Activated naive CD8-positive, alpha-beta T cell treated with anti-CD3 and anti-CD28 coated beads, Interleukin-2, amount 50 U/mL, for 16 hours (primary cell): Measurements from ENCODE around the gene CACUL1.

ENCODE experiments used
- DNase-seq: peaks from one replicate; pipeline ENCODE4 v3.0.0-alpha.2; 2020; ENCODE audit warnings: low read depth, low spot score

Gene CACUL1

DNA sequence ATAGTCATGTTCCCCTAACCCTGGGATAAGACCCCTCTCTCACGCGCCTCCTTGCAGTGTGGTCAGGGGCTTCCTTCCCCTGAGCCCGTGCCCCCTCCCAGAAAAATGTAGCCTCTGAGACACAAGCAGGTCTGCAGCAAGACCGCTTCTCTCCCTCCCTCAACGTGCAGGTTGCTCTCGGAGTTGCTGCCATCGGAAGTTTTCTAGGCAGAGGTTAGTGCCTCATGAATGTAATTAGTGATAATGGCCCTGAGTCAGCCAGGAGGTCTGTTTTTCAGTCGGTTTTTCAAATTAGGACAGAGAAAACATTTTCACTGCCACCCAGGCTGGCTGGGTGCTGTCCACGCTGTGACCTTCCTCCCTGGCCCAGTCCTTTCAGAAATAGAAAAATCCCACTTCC, 116.1 kb downstream of the CACUL1 start:
- no peak for DNase-seq

DNA sequence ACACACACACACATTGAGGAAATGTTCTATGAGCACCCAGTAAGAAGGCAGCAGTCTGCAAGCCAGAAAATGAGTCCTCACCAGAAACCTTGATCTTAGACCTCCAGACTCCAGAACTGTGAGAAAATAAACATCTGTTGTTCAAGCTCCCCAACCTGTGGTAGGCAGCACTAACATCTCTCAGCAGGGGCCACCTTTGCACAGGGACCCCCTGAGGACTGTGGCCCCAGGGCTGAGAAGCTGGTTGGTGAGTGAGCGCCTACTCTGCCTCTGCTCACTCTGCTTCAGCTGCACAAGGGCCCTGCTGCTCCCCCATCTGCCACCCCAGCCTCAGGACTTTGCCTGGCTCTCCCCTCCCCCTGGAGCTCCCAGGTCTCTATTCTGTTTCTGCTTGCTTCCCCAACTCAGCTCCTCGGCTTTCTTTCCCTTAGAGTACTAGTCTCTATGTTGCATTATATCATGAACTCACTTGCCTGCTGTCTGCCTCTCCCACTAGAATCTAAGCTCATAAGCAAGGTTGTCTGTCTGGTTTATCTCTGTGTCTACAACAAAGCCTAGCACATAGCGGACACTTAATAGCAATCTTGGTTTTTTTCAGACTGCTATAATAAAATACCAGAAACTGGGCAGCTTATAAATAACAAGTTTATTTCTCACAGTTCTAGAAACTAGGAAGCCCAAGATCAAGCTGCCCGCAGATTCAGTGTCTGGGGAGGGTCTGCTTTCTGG, 118.9 kb downstream of the CACUL1 start:
- no peak for DNase-seq

DNA sequence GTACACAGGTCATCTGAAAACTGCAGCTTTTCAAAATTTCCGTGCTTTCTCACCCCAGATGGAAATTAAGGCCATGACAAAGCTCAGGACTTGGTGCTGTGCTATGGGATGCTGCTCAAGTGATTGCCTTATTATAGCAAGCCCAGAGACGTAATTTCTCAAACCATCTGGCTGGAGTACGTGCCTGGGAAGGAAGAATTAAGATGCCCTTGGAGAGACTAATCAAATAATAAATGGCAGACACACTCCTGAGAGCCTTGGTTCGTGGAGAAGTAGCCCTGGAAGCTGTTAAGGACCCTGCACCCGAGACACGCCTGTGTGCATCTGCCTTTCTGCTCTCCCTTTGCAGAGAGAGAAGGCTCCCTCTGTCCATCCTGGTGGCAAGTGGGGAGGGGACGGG, 121.0 kb downstream of the CACUL1 start:
- DNase-seq, result no peak

DNA sequence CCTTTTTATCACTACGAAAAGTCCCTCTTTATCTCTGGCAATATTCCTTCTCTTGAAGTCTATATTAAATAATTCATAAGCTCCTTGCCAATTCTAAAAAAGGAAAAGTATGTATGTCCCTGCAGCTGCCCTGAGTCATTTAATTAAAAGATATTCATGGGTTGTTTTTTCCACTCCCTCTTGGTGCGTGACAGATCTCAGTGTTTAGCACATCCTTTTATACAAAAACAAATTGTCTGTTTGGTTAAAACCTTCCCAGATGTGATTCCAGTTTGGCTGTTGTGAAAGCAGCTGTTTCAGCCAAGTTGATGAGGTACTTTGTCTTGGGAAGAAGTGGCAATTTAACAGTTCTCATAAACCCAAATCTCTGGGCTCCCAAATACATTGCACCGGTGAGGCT, 125.6 kb downstream of the CACUL1 start:
- no peak for DNase-seq

DNA sequence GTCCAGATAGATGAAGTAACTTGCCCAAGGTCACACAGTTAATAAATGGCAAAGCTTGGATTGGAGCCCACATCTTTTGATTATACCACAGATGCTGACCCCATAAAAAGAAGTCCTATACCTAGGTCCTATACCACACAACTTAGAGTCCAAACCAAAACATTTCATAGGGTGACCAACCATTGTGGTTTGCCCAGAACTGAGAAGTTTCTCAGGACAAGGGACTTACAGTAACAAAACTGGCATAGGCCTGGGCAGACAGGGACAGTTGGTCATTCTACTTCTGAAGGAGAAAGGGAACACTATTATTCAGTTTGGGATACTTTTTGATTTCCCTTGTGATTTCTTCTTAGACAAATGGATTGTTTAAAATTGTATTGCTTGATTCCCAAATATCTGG, 126.4 kb downstream of the CACUL1 start:
- DNase-seq, result no peak

DNA sequence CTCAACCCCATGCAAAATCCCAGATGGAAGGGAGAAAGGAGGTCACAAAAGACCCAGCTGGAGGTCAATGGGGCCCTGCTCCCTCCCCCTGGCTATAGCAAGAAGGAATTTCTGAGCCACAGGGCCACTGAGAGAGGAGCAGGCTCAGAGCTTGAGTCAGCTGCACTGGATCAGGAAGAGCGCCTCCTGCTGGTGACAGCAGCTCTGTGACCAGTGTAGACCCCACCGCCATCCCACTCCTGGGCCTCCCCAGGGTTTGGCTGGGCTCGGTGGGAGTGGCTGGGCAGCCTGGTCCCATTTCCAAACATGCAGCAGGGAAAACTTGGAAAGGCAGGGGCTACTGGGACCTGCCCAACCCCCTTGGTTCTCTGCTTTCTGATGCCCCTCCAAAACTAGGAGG, 127.8 kb downstream of the CACUL1 start:
- DNase-seq, result no peak
